ENCODE measurements around the gene PTPN6. TPM values are rescaled to one million over a fixed set of nuclear protein-coding genes. Genes with fewer than 3 reads are reported as not detected.

The PTPN6 gene
- total and polyA plus RNA-seq, 10 of the 15 experiments (the other 5 are each of a cell fraction or from before 2014, with no cell fraction given), result 229 to 457 (median 370) TPM

DNA sequence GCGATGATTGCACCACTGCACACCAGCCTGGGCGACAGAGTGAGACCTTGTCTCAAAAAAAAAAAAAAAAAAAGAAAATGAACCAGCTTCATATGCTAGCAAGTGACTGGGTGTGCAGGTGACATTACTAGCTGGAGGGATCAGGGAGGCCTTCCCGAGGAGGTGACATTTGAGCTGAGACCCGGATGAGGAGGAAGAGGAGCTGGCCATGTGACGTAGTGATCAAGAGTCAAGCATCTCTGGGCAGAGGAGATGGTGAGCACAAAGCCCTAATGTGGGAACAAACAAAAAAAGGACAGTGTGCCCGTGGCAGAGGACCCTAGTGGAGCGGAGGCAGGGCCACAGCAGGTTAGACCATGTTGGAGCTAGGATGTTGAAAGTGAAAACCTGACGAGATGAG is 3.5 kb upstream of the PTPN6 start:
- intact Hi-C loops (cut with micrococcal nuclease; ENCODE audit: unreplicated experiment), result no loop called here
- BruUV-seq (replicated peaks), result no TSS peak
- DNase-seq (ENCODE audit: low read depth, low spot score) (no peak), FAIRE-seq (no peak), ATAC-seq (no peak)
- no peaks in the 10 kb centered on the region for H3K27me3 ChIP-seq (replicated peaks in 1 of 2; ENCODE audit: control insufficient read depth in 2 of 2, insufficient read depth in 2 of 2, low read length in 1 of 2)
- no peak overlapping the region for H2AFZ ChIP-seq (ENCODE audit: control insufficient read depth, low read depth, low read length)
- ChIA-PET POLR2A (interaction anchor here (0.7 to 17.8 kb wide), 9 partner anchors 9 to 230 kb away, joined by 3 to 524 read pairs (median 4); partner anchors contain the start of genes CDCA3, LPCAT3 and USP5), RAD21 (ENCODE audit: unreplicated experiment) (interaction anchor here (0.6 to 7.0 kb wide), 5 partner anchors 13 to 162 kb away, joined by 3 to 426 read pairs (median 6); partner anchors contain the start of gene C1RL), CTCF (interaction anchor here (0.8 to 11.6 kb wide), 7 partner anchors 10 to 161 kb away, joined by 3 to 645 read pairs (median 11); partner anchors contain the start of genes C1R and C1RL), SMC1A (ENCODE audit: uncharacterized antibody, unreplicated experiment) (interaction anchor here (0.6 to 11.6 kb wide), 6 partner anchors 13 to 164 kb away, joined by 3 to 395 read pairs (median 36); partner anchors contain the start of gene C1RL)
- H3K4me3 ChIP-seq, result no peak overlapping the region; the same call in 1 of the 2 replicates
- H3K9ac ChIP-seq (ENCODE audit: control insufficient read depth, insufficient read depth, low read length), result no peak overlapping the region
- H4K20me1 ChIP-seq (ENCODE audit: control insufficient read depth, insufficient read depth), result no peaks in the 10 kb centered on the region
- H3K27ac ChIP-seq (ENCODE audit: control insufficient read depth, insufficient read depth), result no peak overlapping the region; the same call in 1 of the 2 replicates
- peak overlapping the region; percentile 61 for H3K4me2 ChIP-seq (ENCODE audit: control insufficient read depth, insufficient read depth)
- peaks cover 59% of the 10 kb centered on the region for H3K79me2 ChIP-seq (ENCODE audit: control insufficient read depth, insufficient read depth, low read length)
- peaks cover 55% of the 10 kb centered on the region for H3K4me1 ChIP-seq (ENCODE audit: control insufficient read depth, insufficient read depth, low read length)
- WGBS (ENCODE audit: insufficient coverage, insufficient replicate concordance, low lambda C conversion rate, missing lambda C conversion rate), result 51% methylated on average over 8 of the region's 8 CpGs
- TF ChIP-seq NBN (IDR thresholded peaks at IDR 0.05) (0 out of 2 replicates have a peak, but pooled peaks have one; percentile 9), ATF7 (IDR thresholded peaks at IDR 0.05; ENCODE audit: low read depth) (no peak), NR2C1 (IDR thresholded peaks at IDR 0.05) (no peak), TCF12 (IDR thresholded peaks at IDR 0.05; ENCODE audit: low read depth, low read length) (no peak), ZNF384 (IDR thresholded peaks at IDR 0.05; ENCODE audit: borderline replicate concordance, low read depth, low read length) (0 out of 2 replicates have a peak, but pooled peaks have one; percentile 15), MTA2 (IDR thresholded peaks at IDR 0.05; ENCODE audit: low read depth) (no peak), RCOR1 (conservative IDR thresholded peaks at IDR 0.05; ENCODE audit: low read depth, low read length) (no peak), HDGF (IDR thresholded peaks at IDR 0.05) (0 out of 2 replicates have a peak, but pooled peaks have one; percentile 8)
- TF ChIP-seq, protein P1, sequence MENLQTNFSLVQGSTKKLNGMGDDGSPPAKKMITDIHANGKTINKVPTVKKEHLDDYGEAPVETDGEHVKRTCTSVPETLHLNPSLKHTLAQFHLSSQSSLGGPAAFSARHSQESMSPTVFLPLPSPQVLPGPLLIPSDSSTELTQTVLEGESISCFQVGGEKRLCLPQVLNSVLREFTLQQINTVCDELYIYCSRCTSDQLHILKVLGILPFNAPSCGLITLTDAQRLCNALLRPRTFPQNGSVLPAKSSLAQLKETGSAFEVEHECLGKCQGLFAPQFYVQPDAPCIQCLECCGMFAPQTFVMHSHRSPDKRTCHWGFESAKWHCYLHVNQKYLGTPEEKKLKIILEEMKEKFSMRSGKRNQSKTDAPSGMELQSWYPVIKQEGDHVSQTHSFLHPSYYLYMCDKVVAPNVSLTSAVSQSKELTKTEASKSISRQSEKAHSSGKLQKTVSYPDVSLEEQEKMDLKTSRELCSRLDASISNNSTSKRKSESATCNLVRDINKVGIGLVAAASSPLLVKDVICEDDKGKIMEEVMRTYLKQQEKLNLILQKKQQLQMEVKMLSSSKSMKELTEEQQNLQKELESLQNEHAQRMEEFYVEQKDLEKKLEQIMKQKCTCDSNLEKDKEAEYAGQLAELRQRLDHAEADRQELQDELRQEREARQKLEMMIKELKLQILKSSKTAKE (IDR thresholded peaks at IDR 0.05; ENCODE audit: low read depth, poor library complexity, severe bottlenecking), result no peak
- H3K36me3 ChIP-seq (ENCODE audit: control insufficient read depth in 2 of 2, insufficient read depth in 2 of 2, low read length in 1 of 2), result peaks cover 0 to 14% of the 10 kb centered on the region in 2 experiments; a peak in 1 of 4 replicates
- in situ Hi-C loops (cut with MboI), result no loop called here
- no peaks in the 10 kb centered on the region for H3K9me3 ChIP-seq (replicated peaks; ENCODE audit: control insufficient read depth, insufficient read depth, low read length)

All from GM12878 (cell line).